CD8-positive, alpha-beta memory T cell (primary cell): ENCODE results near the gene GMEB2. TPM values are rescaled to one million over a fixed set of nuclear protein-coding genes. Genes with fewer than 3 reads are reported as not detected.

Source experiments
- CTCF ChIA-PET: fragments of 350-600 bp; sonication (Branson Sonifier 250); formaldehyde crosslinking; loops from one replicate; lab custom pipeline; 2021; ENCODE audit warnings: antibody characterized with exemption; lab: Charles Lee
- POLR2A ChIA-PET: fragments of 350-600 bp; sonication (Branson Sonifier 250); formaldehyde crosslinking; loops from one replicate; lab custom pipeline; 2021; ENCODE audit warnings: antibody characterized with exemption; lab: Charles Lee
- DNase-seq, 5 donors: peaks; one replicate each; pipeline versions ENCODE4 v3.0.0 to v3.0.0-alpha.2; 2020 to 2022; ENCODE audit warnings: mixed read lengths in 1 of 5
- H3K27ac ChIP-seq: one replicate; pipeline ENCODE4 v1.7.0; 2013; ENCODE audit warnings: low read depth, mild to moderate bottlenecking, low read length, moderate library complexity
- H3K27me3 ChIP-seq: 2 replicates; pipeline ENCODE4 v1.7.0; 2013; ENCODE audit warnings: low read length, mild to moderate bottlenecking; ENCODE audit not compliant: insufficient read depth, poor library complexity, severe bottlenecking
- H3K36me3 ChIP-seq: 2 replicates; pipeline ENCODE4 v1.7.0; 2013; ENCODE audit warnings: mild to moderate bottlenecking, low read length, moderate library complexity; ENCODE audit not compliant: insufficient read depth
- H3K4me1 ChIP-seq: 2 replicates; pipeline ENCODE4 v1.7.0; 2013; ENCODE audit warnings: mild to moderate bottlenecking, low read length, moderate library complexity; ENCODE audit not compliant: insufficient read depth
- H3K4me3 ChIP-seq: 2 replicates; pipeline ENCODE4 v1.7.0; 2013; ENCODE audit warnings: mild to moderate bottlenecking, low read length
- H3K9me3 ChIP-seq: 2 replicates; pipeline ENCODE4 v1.7.0; 2013; ENCODE audit warnings: mild to moderate bottlenecking, low read length
- H3K27ac Mint-ChIP-seq, 8 donors: one replicate each; pipeline ENCODE4 v1.8.0; 2020 to 2021; ENCODE audit warnings: mixed read lengths in 8 of 8, mild to moderate bottlenecking in 6 of 8, inconsistent platforms in 3 of 8, moderate library complexity in 3 of 8
- H3K27me3 Mint-ChIP-seq, 2 donors: one replicate each; pipeline ENCODE4 v1.8.0; 2020 to 2021; ENCODE audit warnings: mixed read lengths in 2 of 2, mild to moderate bottlenecking in 1 of 2, moderate library complexity in 1 of 2
- H3K36me3 Mint-ChIP-seq, 3 donors: one replicate each; pipeline ENCODE4 v1.8.0; 2020 to 2021; ENCODE audit warnings: mixed read lengths in 3 of 3, inconsistent platforms in 1 of 3, mild to moderate bottlenecking in 1 of 3
- H3K4me1 Mint-ChIP-seq, 3 donors: one replicate each; pipeline ENCODE4 v1.8.0; 2020 to 2021; ENCODE audit warnings: mixed read lengths in 3 of 3, inconsistent platforms in 1 of 3, mild to moderate bottlenecking in 1 of 3
- H3K4me3 Mint-ChIP-seq, 7 donors: one replicate each; pipeline ENCODE4 v1.8.0; 2020 to 2021; ENCODE audit warnings: mixed read lengths in 7 of 7, mild to moderate bottlenecking in 6 of 7, moderate library complexity in 4 of 7, inconsistent platforms in 2 of 7
- H3K9me3 Mint-ChIP-seq, 5 donors: one replicate each; pipeline ENCODE4 v1.8.0; 2020 to 2022; ENCODE audit warnings: mixed read lengths in 5 of 5, mild to moderate bottlenecking in 3 of 5, moderate library complexity in 2 of 5, inconsistent platforms in 1 of 5
- polyA plus RNA-seq: library from polyadenylated mRNA; unstranded; fragments of 300-500 nt; fragmentation: Illumina TruSeq; gene quantifications from one replicate; pipeline ENCODE4 v1.2.3, GENCODE V29; 2021
- total RNA-seq, 2 experiments: library from RNA; stranded (reverse); gene quantifications; one replicate each; pipeline ENCODE4 v1.2.3, GENCODE V29; 2021

GMEB2 gene
- total and polyA plus RNA-seq, 3 experiments from 2014 or later = 14.3 to 15.5 (median 14.8) TPM

DNA sequence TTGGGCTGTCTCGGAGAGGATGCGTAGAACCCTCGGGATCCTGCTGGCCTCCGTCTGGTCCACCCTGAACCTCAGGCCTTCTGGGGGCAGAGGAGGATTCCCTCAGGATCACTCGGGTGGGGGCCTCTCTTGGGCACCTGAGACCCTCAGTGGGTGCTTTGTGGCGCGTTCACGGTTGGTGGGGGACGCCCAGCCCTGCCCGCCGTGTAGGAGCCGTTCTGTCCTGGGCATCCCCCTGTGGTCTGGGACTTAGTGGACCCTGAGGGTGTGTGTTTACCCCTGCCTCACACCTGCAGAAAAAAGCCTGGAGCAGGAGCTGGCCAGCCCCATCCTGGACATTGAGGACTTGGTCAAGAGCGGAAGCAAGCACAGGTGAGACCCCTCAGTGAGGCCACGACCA lies 38.8 kb upstream of the GMEB2 start:
- ChIA-PET CTCF (no interaction called here), POLR2A (no interaction called here)
- no peaks in the 10 kb centered on the region for H3K27me3 ChIP-seq
- peak overlapping the region in 1 of 8 donors; percentile 48 for H3K27ac Mint-ChIP-seq
- no peaks in the 10 kb centered on the region for H3K9me3 ChIP-seq
- H3K4me1 Mint-ChIP-seq = peaks cover 0 to 1% (median 0%) of the 10 kb centered on the region in 3 donors
- no peak overlapping the region for H3K4me3 Mint-ChIP-seq
- peaks cover 0 to 2% of the 10 kb centered on the region in 2 donors for H3K27me3 Mint-ChIP-seq
- DNase-seq = no peak
- H3K36me3 Mint-ChIP-seq = peaks cover 4 to 58% (median 9%) of the 10 kb centered on the region in 3 donors
- no peaks in the 10 kb centered on the region for H3K4me1 ChIP-seq
- no peak overlapping the region for H3K27ac ChIP-seq
- H3K4me3 ChIP-seq = no peak overlapping the region
- H3K36me3 ChIP-seq = no peaks in the 10 kb centered on the region
- no peaks in the 10 kb centered on the region for H3K9me3 Mint-ChIP-seq

DNA sequence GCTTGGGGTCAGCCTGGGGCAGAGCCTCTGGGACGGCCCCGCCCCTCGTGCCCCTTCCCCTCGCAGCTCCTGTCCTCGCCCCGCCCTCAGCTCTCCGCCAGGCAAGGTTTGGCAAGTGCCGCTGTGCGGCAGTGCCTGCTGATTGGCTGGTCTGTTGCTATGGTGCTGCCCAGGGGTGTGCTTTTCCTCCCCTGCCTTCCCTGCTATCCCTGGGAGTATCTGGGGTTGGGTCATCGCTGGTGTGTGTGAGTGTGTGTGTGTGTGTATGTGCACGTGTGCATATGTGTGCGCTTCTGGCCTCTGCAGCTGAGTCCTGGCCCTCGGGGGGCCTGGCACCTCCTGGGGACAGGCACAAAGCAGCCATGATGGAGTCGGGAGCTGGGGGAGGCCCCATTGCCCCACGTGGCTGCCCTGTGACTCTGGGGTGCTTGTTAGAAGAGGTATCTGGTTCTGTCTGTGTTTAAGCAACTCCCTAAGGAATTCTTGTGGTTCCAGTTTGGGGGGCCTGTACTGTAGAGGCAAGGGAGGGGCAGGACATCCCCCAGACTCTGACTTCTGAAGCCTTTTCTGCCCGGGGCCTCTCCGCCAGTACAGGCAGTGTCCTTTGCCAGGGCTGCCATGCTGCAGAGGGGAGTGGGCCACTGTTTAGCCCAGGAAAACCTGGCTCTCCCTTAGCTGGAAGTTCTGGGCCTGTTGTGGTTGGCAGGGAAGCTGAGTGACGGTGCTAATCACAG lies 38.1 kb upstream of the GMEB2 start:
- ChIA-PET POLR2A (no interaction called here), CTCF (no interaction called here)
- peaks cover 4 to 63% (median 7%) of the 10 kb centered on the region in 3 donors for H3K36me3 Mint-ChIP-seq
- peaks cover 3 to 6% (median 5%) of the 10 kb centered on the region in 3 donors for H3K4me1 Mint-ChIP-seq
- no peak overlapping the region for H3K27ac ChIP-seq
- H3K9me3 Mint-ChIP-seq = no peaks in the 10 kb centered on the region
- H3K4me3 ChIP-seq = no peak overlapping the region
- no peaks in the 10 kb centered on the region for H3K9me3 ChIP-seq
- no peak overlapping the region for H3K4me3 Mint-ChIP-seq
- DNase-seq = no peak
- no peaks in the 10 kb centered on the region for H3K27me3 ChIP-seq
- H3K4me1 ChIP-seq = no peaks in the 10 kb centered on the region
- no peaks in the 10 kb centered on the region for H3K36me3 ChIP-seq
- H3K27ac Mint-ChIP-seq = no peak overlapping the region
- peaks cover 0 to 2% of the 10 kb centered on the region in 2 donors for H3K27me3 Mint-ChIP-seq

DNA sequence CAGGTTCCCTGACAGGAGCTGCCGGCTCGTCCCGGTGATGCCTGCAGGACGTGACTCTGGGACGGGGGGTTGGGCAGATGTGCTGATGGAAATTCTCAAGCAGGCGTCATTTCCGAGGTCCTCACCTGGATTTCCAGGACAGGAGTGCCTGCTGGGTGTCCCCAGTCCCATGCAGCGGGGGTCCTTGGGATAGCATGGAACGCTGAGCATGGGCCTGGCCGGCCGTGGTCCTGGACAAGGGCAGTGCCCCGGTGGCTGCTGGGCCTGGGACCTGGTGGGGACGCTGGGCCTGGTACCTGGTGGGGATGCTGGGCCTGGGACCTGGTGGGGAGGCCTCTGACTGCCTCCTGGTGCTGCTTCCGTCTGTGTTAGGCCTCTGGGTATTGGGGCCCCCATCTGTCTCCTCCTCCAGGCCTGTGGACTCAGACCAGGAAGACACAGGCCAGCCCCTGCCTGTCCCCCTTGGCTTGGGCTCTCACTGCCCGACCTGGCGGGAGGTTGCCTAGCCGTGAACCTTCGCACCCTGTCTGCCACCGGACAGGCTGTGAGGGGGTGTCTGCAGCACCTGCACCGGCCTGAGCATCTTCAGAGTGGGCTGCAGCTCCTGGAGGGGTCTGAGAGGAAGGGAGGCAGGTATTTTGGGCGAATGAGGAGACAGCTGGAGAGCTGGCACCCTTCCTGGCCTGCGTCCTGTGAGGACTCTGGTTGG lies 37.4 kb upstream of the GMEB2 start:
- no peaks in the 10 kb centered on the region for H3K9me3 Mint-ChIP-seq
- Histone ChIP-seq H3K36me3 (no peaks in the 10 kb centered on the region), H3K4me3 (no peak overlapping the region), H3K4me1 (peaks cover 3% of the 10 kb centered on the region), H3K9me3 (no peaks in the 10 kb centered on the region), H3K27me3 (no peaks in the 10 kb centered on the region), H3K27ac (no peak overlapping the region)
- H3K4me1 Mint-ChIP-seq = peaks cover 8 to 13% (median 11%) of the 10 kb centered on the region in 3 donors
- DNase-seq = no peak
- peaks cover 0 to 4% of the 10 kb centered on the region in 2 donors for H3K27me3 Mint-ChIP-seq
- no peak overlapping the region for H3K4me3 Mint-ChIP-seq
- H3K36me3 Mint-ChIP-seq = peaks cover 4 to 64% (median 7%) of the 10 kb centered on the region in 3 donors
- ChIA-PET CTCF (no interaction called here), POLR2A (no interaction called here)
- no peak overlapping the region for H3K27ac Mint-ChIP-seq

DNA sequence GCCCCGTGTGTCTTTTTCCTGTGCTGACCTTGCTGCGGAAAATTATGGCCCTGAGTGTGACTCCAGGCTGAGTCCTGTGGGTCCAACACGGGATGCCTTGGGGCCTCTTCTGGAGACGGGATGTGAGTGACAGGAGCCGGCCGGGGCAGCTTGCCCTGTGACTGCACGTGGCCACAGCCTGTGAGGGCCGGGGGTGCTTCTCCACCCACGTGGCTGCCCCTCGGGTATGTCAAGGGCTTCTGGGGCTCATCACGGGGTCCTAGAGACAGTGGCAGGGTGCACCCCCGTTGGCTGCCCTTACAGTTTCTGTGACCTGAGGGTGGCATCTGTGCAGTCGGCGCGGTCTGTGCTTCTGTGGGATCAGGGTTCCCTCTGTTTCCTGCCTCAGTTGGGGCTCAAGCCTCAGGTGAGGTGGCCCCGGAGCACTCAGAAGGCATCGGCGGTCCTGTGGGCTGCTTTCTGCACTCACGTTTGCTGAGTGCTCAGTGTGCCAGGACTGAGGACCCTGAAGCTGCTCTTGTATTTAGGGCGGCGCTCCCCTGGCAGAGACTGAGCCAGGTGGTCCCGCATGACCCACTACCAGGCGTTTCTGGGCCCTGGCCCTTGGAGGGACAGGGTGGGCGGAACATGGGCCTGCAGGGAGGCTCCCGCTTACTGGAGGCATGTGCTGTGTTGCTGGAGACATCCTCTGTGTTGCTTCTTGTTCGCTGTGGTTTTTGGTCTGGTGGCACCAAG lies 36.6 kb upstream of the GMEB2 start:
- Histone ChIP-seq H3K27me3 (no peaks in the 10 kb centered on the region), H3K27ac (no peak overlapping the region), H3K36me3 (no peaks in the 10 kb centered on the region), H3K9me3 (no peaks in the 10 kb centered on the region), H3K4me1 (peaks cover 10% of the 10 kb centered on the region), H3K4me3 (no peak overlapping the region)
- no peak for DNase-seq
- POLR2A ChIA-PET = no interaction called here
- Mint-ChIP-seq H3K27me3 (peaks cover 0 to 4% of the 10 kb centered on the region in 2 donors), H3K4me3 (no peak overlapping the region), H3K9me3 (no peaks in the 10 kb centered on the region), H3K4me1 (peaks cover 9 to 21% (median 19%) of the 10 kb centered on the region in 3 donors), H3K36me3 (peaks cover 4 to 61% (median 7%) of the 10 kb centered on the region in 3 donors), H3K27ac (no peak overlapping the region)
- CTCF ChIA-PET = no interaction called here

DNA sequence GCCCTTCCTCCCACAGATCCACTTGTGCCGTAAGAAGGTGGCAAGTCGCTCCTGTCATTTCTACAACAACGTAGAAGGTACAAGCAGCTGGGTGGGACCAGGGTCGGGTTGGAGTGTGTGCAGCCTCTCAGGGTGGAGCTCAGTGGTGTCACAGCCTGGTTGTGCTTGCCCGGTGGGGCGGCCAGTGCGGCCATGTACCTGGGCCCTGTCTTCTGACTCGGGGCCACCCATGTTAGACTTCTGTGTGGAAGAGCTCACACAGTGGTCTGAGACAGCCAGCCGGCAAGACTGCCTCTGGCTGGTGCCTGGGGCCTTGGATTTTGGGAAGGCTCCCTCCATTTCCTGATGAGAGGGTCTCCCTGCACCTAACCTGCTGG lies 35.9 kb upstream of the GMEB2 start:
- Mint-ChIP-seq H3K27me3 (peaks cover 0 to 7% of the 10 kb centered on the region in 2 donors), H3K27ac (no peak overlapping the region), H3K4me3 (no peak overlapping the region), H3K4me1 (peaks cover 14 to 28% (median 26%) of the 10 kb centered on the region in 3 donors), H3K9me3 (no peaks in the 10 kb centered on the region), H3K36me3 (peaks cover 0 to 62% (median 3%) of the 10 kb centered on the region in 3 donors)
- Histone ChIP-seq H3K4me1 (peaks cover 12% of the 10 kb centered on the region), H3K9me3 (no peaks in the 10 kb centered on the region), H3K27me3 (no peaks in the 10 kb centered on the region), H3K36me3 (no peaks in the 10 kb centered on the region), H3K4me3 (no peak overlapping the region), H3K27ac (no peak overlapping the region)
- CTCF ChIA-PET = interaction anchor here (1.4 kb wide), 1 partner anchor 21 kb away, joined by 4 read pairs; no protein-coding TSS in a partner anchor
- POLR2A ChIA-PET = no interaction called here
- DNase-seq = no peak

DNA sequence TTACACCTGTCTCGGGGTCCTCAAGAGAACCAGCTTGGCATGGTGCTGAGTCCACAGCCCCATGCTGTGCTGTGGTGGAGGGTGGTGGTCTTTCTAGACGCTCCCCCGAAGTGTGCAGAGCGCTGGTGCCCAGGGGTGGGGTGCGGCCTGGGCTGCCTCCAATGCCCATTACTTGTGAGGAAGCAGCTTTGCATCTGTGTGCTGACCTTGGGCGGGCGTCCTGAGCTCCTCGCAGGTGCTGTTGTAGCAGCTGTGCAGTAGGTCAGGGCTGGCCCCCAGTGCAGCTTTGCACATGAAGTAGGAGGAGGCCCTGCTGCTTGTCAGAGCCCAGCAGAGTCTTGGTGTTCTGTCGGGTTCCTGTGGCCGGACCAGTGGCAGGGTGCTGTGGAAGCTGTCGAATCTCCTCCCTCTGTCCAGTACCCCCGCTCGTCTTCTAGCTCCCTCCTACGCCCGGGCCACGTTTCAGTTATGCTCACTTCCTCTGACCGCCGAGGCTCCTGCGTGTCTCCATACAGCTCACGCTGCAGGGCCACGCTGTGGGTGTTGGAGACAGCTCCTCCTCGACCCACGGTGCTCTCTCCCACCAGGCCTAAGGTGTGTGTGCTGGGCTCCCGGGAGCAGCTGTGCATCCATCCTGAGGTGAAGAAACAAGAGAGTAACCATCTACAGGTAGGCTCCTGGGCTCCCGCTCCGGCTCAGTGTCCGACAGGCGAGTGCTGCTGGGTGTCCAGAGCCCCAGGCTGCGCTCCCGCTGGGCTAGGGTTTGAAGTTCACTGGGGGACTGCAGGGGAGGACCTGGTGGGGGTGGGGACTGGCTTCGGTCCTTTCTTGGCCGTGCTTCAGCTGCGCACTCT lies 35.3 kb upstream of the GMEB2 start:
- H3K27ac ChIP-seq = no peak overlapping the region
- POLR2A ChIA-PET = no interaction called here
- Mint-ChIP-seq H3K27ac (peak overlapping the region in 2 of 8 donors; percentile 43 to 67), H3K4me3 (peak overlapping the region in 1 of 7 donors; percentile 59), H3K36me3 (peaks cover 0 to 56% (median 3%) of the 10 kb centered on the region in 3 donors), H3K27me3 (peaks cover 0 to 7% of the 10 kb centered on the region in 2 donors), H3K4me1 (peaks cover 14 to 31% (median 28%) of the 10 kb centered on the region in 3 donors), H3K9me3 (no peaks in the 10 kb centered on the region)
- peak in 1 of 5 donors; percentile 44 for DNase-seq
- CTCF ChIA-PET = interaction anchor here (1.4 kb wide), 1 partner anchor 20 kb away, joined by 4 read pairs; no protein-coding TSS in a partner anchor
- H3K4me1 ChIP-seq = peaks cover 18% of the 10 kb centered on the region
- H3K9me3 ChIP-seq = no peaks in the 10 kb centered on the region
- H3K36me3 ChIP-seq = no peaks in the 10 kb centered on the region
- no peak overlapping the region for H3K4me3 ChIP-seq
- no peaks in the 10 kb centered on the region for H3K27me3 ChIP-seq

DNA sequence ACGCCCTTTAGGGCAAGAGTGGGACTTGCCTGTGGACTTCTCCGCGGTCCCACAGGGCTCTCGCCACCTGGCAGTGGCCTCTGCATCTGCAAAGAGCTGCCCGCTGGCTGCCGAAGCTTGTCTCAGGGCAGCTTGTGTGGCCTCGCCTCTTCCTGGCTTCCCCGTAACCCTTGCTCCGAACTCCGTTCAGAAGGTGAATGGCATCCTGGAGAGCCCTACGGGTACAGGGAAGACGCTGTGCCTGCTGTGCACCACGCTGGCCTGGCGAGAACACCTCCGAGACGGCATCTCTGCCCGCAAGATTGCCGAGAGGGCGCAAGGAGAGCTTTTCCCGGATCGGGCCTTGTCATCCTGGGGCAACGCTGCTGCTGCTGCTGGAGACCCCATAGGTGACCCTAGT lies 34.2 kb upstream of the GMEB2 start:
- no peak for DNase-seq
- peaks cover 19% of the 10 kb centered on the region for H3K4me1 ChIP-seq
- H3K4me1 Mint-ChIP-seq = peaks cover 14 to 31% (median 28%) of the 10 kb centered on the region in 3 donors
- H3K9me3 ChIP-seq = no peaks in the 10 kb centered on the region
- CTCF ChIA-PET = interaction anchor here (0.9 kb wide), 1 partner anchor 79 kb away, joined by 3 read pairs; no protein-coding TSS in a partner anchor
- no peaks in the 10 kb centered on the region for H3K27me3 ChIP-seq
- peak overlapping the region in 2 of 7 donors; percentile 13 to 96 for H3K4me3 Mint-ChIP-seq
- no peaks in the 10 kb centered on the region for H3K9me3 Mint-ChIP-seq
- H3K27me3 Mint-ChIP-seq = peaks cover 0 to 7% of the 10 kb centered on the region in 2 donors
- H3K4me3 ChIP-seq = no peak overlapping the region
- H3K27ac Mint-ChIP-seq = peak overlapping the region in 1 of 8 donors; percentile 67
- peaks cover 0 to 49% (median 2%) of the 10 kb centered on the region in 3 donors for H3K36me3 Mint-ChIP-seq
- no peak overlapping the region for H3K27ac ChIP-seq
- H3K36me3 ChIP-seq = no peaks in the 10 kb centered on the region
- POLR2A ChIA-PET = no interaction called here
